Measurements from ENCODE around the gene CPOX. TPM values are rescaled to one million over a fixed set of nuclear protein-coding genes. Genes with fewer than 3 reads are reported as not detected.

CPOX gene
- total RNA-seq, 1 experiment from 2014 or later, result 38.5 TPM

DNA sequence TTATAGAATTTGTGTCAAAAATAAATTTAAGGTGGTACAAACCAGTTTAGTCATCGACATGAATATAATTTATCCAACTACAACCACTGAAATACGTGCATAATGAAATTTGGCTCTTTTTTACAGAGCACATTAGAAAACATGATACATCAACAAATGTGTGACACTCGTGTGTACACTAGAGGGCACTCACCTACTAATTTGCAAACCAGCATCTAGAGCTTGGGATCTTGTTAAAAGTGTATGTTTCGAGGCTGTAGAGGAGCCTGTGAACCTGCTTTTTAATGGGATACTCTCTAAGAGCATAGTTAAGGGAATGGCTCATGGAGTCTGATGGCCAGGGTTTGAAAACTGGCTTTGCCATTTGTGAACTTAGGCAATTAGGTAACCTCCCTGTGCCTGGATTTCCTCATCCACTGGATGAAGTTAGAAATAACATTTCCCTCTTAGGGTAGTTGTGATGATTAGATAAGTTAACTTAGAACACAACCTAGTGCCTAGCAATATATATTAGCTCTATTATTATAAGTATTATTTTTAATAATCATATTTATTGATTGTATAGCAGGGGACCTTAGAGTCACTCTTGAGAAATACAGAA, 8.8 kb upstream of the CPOX start:
- Histone ChIP-seq H3K4me3 (no peak overlapping the region), H3K36me3 (no peaks in the 10 kb centered on the region), H3K4me1 (replicated peaks) (no peaks in the 10 kb centered on the region), H3K9me3 (replicated peaks) (no peaks in the 10 kb centered on the region), H3K27ac (no peak overlapping the region), H3K27me3 (replicated peaks) (no peaks in the 10 kb centered on the region)
- DNase-seq (ENCODE audit: low read depth in 1 of 2, low spot score in 2 of 2), result peak in 1 of 2 experiments; percentile 22

- H3K36me3 ChIP-seq, result no peaks in the 10 kb centered on the region
- H3K4me3 ChIP-seq, result no peak overlapping the region
- no peaks in the 10 kb centered on the region for H3K4me1 ChIP-seq (replicated peaks)
- no peaks in the 10 kb centered on the region for H3K9me3 ChIP-seq (replicated peaks)
- no peak overlapping the region for H3K27ac ChIP-seq
- no peaks in the 10 kb centered on the region for H3K27me3 ChIP-seq (replicated peaks)
- DNase-seq (ENCODE audit: low read depth in 1 of 2, low spot score in 2 of 2), result no peak
Observed at GRCh38 chr3:98601180-98601579, 7.8 kb upstream of the CPOX start.

DNA sequence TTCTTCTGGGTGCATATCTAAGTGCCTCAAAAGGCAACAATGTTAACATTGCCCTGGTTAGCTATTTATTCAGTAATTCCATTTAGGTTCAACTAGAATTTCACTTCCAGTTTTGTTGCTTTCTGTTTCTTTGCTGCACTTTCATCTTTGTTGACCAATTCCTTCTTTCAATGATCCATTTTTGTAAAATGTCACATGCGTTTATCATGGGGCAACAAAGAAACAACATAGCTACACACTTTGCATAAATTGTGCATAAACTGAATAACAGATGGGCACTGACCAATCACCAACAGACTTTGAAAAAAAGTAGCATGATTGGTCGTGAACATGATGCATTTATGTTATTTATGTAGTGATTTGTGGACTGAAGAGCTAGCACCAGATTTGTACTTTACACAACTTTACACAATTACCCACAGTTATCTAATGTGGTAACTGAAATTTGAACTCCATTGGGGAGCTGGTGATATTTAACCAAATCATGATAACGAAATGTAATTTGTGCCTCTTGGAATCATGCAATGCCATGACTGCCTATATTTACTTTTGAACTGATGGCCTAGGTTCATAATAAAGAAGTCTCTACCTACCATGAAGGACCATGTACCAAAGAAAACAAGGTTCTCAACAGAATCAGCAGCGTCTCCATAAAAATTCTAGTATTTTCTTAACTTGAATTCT, 7.1 kb upstream of the CPOX start:
- Histone ChIP-seq H3K9me3 (replicated peaks) (no peaks in the 10 kb centered on the region), H3K27me3 (replicated peaks) (no peaks in the 10 kb centered on the region), H3K4me1 (replicated peaks) (no peaks in the 10 kb centered on the region), H3K4me3 (no peak overlapping the region), H3K36me3 (no peaks in the 10 kb centered on the region), H3K27ac (no peak overlapping the region)
- DNase-seq (ENCODE audit: low read depth in 1 of 2, low spot score in 2 of 2), result no peak

DNA sequence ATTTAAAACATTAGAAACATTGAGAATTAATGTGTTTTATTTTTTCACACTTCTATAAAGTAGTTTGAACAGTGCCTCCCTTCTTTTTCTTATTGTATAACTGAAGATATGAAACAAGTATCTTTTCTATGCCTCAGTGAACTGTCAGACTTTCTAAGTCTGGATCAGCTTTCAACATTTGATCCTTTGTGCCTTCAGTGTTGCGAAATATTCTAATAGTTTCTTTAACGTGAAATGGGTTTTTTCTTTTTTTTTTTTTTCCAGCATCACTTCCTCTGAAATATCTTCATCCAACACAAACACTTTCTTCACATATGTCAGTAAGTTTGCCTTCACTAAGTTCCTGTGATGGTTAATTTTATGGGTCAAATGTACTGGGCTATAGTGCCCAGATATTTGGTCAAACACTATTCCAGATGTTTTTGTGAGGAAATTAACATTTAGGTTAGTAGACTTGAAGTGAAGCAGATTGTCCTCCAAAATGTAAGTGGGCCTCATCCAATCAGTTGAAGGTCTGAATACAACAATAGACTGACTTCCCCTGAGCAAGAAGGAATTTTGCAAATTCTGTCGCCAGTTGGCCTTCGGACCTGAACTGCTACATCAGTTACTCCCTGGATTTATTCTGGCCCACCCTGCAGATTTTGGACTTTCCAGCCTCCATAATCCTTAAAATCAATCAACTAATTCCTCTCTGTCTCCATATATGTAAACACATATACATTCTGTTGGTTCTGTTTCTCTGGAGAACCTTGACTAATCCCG, 6.4 kb upstream of the CPOX start:
- Histone ChIP-seq H3K36me3 (no peaks in the 10 kb centered on the region), H3K4me1 (replicated peaks) (no peaks in the 10 kb centered on the region), H3K27me3 (replicated peaks) (no peaks in the 10 kb centered on the region), H3K27ac (no peak overlapping the region), H3K9me3 (replicated peaks) (no peaks in the 10 kb centered on the region), H3K4me3 (no peak overlapping the region)
- DNase-seq (ENCODE audit: low read depth in 1 of 2, low spot score in 2 of 2), result no peak

DNA sequence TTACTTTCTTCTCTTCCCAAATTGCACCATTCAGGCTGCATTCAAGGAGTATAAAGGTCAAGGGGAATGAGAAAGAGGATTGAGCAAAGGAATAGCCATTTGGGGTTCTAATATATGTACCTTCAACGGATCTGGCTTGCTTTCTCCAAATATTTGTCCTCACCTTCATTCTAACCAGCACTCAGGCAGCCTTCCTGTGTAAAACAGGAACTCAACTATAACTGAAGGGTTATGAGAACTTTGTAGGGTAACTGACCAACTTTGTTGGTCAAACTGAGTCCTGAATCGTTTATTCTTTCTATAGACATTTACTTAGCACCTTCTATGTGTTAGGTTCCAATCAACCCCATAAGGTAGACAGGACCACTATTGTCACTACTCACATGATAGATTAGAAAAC, 5.1 kb upstream of the CPOX start:
- no peaks in the 10 kb centered on the region for H3K36me3 ChIP-seq
- H3K9me3 ChIP-seq (replicated peaks), result no peaks in the 10 kb centered on the region
- DNase-seq (ENCODE audit: low read depth in 1 of 2, low spot score in 2 of 2), result no peak
- no peak overlapping the region for H3K27ac ChIP-seq
- H3K27me3 ChIP-seq (replicated peaks), result no peaks in the 10 kb centered on the region
- no peak overlapping the region for H3K4me3 ChIP-seq
- H3K4me1 ChIP-seq (replicated peaks), result peaks cover 4% of the 10 kb centered on the region

- Histone ChIP-seq H3K36me3 (no peaks in the 10 kb centered on the region), H3K27ac (no peak overlapping the region), H3K27me3 (replicated peaks) (no peaks in the 10 kb centered on the region), H3K9me3 (replicated peaks) (no peaks in the 10 kb centered on the region), H3K4me3 (no peak overlapping the region), H3K4me1 (replicated peaks) (peaks cover 4% of the 10 kb centered on the region)
- DNase-seq (ENCODE audit: low read depth in 1 of 2, low spot score in 2 of 2), result peak in 1 of 2 experiments; percentile 22
Observed at GRCh38 chr3:98596541-98597500, 3.4 kb upstream of the CPOX start.

DNA sequence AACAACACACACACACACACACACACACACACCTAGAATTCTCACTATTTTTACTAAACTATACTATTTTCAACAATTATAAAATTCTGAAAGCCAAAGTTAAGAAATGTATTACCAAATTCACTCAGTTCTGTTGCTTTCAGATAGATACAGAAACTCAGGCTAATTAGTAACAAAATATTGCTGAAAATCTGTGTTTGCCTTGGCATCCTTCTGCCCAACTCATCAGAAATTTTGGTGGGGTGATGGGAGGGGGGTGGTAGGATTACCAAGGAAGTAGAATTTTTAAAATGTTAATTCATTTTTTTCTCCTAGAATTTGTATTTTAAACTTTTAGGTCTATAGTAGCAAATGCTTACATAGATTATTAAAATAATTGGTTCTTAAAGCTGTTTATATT, 2.7 kb upstream of the CPOX start:
- Histone ChIP-seq H3K4me3 (no peak overlapping the region), H3K27ac (no peak overlapping the region), H3K4me1 (replicated peaks) (peaks cover 4% of the 10 kb centered on the region), H3K36me3 (no peaks in the 10 kb centered on the region), H3K27me3 (replicated peaks) (no peaks in the 10 kb centered on the region), H3K9me3 (replicated peaks) (no peaks in the 10 kb centered on the region)
- no peak for DNase-seq (ENCODE audit: low read depth in 1 of 2, low spot score in 2 of 2)

- Histone ChIP-seq H3K4me1 (replicated peaks) (peaks cover 4% of the 10 kb centered on the region), H3K4me3 (no peak overlapping the region), H3K27ac (no peak overlapping the region), H3K27me3 (replicated peaks) (no peaks in the 10 kb centered on the region), H3K9me3 (replicated peaks) (no peaks in the 10 kb centered on the region), H3K36me3 (peaks cover 10% of the 10 kb centered on the region)
- DNase-seq (ENCODE audit: low read depth in 1 of 2, low spot score in 2 of 2), result no peak
Observed at GRCh38 chr3:98594628-98595324, 1.4 kb upstream of the CPOX start.

- no peak overlapping the region for H3K27ac ChIP-seq
- H3K27me3 ChIP-seq (replicated peaks), result no peaks in the 10 kb centered on the region
- no peak for DNase-seq (ENCODE audit: low read depth in 1 of 2, low spot score in 2 of 2)
- H3K4me3 ChIP-seq, result peak overlapping the region; percentile 83
- peaks cover 21% of the 10 kb centered on the region for H3K36me3 ChIP-seq
- peaks cover 20% of the 10 kb centered on the region for H3K4me1 ChIP-seq (replicated peaks)
- H3K9me3 ChIP-seq (replicated peaks), result no peaks in the 10 kb centered on the region
Observed at GRCh38 chr3:98592345-98592935, 971 bp downstream of the CPOX start.

GRCh38 chr3:98589331-98590036, 3.9 kb downstream of the CPOX start:
- peaks cover 31% of the 10 kb centered on the region for H3K4me1 ChIP-seq (replicated peaks)
- peaks cover 28% of the 10 kb centered on the region for H3K36me3 ChIP-seq
- no peaks in the 10 kb centered on the region for H3K27me3 ChIP-seq (replicated peaks)
- H3K4me3 ChIP-seq, result no peak overlapping the region
- no peak overlapping the region for H3K27ac ChIP-seq
- no peak for DNase-seq (ENCODE audit: low read depth in 1 of 2, low spot score in 2 of 2)
- no peaks in the 10 kb centered on the region for H3K9me3 ChIP-seq (replicated peaks)

DNA sequence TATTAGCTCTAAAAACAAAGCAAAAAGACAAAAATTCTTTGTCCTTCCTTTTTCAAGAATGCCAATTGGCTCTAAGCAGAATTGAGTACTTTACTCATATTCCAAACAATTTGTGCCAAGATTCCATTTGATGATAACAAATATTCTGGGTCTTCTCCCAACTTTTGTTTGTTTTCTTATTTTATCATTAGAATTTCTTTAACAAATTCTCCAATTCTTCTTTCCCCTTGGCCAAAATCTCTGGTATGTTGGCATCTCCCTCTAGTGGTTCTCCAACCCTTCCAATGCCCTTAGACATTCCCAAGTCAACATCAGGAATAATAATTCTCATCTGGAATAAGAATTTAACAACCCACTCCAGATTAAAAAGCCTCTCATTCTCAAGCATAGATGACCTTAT, 5.3 kb downstream of the CPOX start:
- DNase-seq (ENCODE audit: low read depth in 1 of 2, low spot score in 2 of 2), result peak in 1 of 2 experiments; percentile 21
- Histone ChIP-seq H3K9me3 (replicated peaks) (no peaks in the 10 kb centered on the region), H3K4me3 (no peak overlapping the region), H3K27ac (no peak overlapping the region), H3K27me3 (replicated peaks) (no peaks in the 10 kb centered on the region), H3K4me1 (replicated peaks) (peaks cover 27% of the 10 kb centered on the region), H3K36me3 (peaks cover 38% of the 10 kb centered on the region)

- no peak for DNase-seq (ENCODE audit: low read depth in 1 of 2, low spot score in 2 of 2)
- no peak overlapping the region for H3K27ac ChIP-seq
- no peaks in the 10 kb centered on the region for H3K27me3 ChIP-seq (replicated peaks)
- H3K9me3 ChIP-seq (replicated peaks), result no peaks in the 10 kb centered on the region
- H3K4me1 ChIP-seq (replicated peaks), result peaks cover 27% of the 10 kb centered on the region
- H3K36me3 ChIP-seq, result peaks cover 40% of the 10 kb centered on the region
- H3K4me3 ChIP-seq, result no peak overlapping the region
Observed at GRCh38 chr3:98587654-98588053, 5.8 kb downstream of the CPOX start.
